ENCODE data around the gene GRID1.

GRID1 gene

GRCh38 chr10:85926136-85926535 is 440.5 kb downstream of the GRID1 start:
- no peak for DNase-seq (ENCODE audit: low spot score)

- DNase-seq (ENCODE audit: low spot score) = no peak
Measured at GRCh38 chr10:85925201-85925750, 441.3 kb downstream of the GRID1 start.

- DNase-seq (ENCODE audit: low spot score) = no peak
Measured at GRCh38 chr10:85924382-85925102, 442.1 kb downstream of the GRID1 start.

- DNase-seq (ENCODE audit: low spot score) = no peak
Measured at GRCh38 chr10:85922356-85923129, 444.1 kb downstream of the GRID1 start.

- no peak for DNase-seq (ENCODE audit: low spot score)
Measured at GRCh38 chr10:85921789-85922188, 444.8 kb downstream of the GRID1 start.

- DNase-seq (ENCODE audit: low spot score) = no peak
Measured at GRCh38 chr10:85920311-85920710, 446.3 kb downstream of the GRID1 start.

GRCh38 chr10:85919491-85920021 is 447.0 kb downstream of the GRID1 start:
- DNase-seq (ENCODE audit: low spot score) = no peak

- DNase-seq (ENCODE audit: low spot score) = no peak
Measured at GRCh38 chr10:85918371-85918770, 448.2 kb downstream of the GRID1 start.

- DNase-seq (ENCODE audit: low spot score) = no peak
Measured at GRCh38 chr10:85917601-85918000, 449.0 kb downstream of the GRID1 start.

- DNase-seq (ENCODE audit: low spot score) = no peak
Measured at GRCh38 chr10:85916994-85917573, 449.5 kb downstream of the GRID1 start.

GRCh38 chr10:85916286-85916685 is 450.3 kb downstream of the GRID1 start:
- no peak for DNase-seq (ENCODE audit: low spot score)

- DNase-seq (ENCODE audit: low spot score) = no peak
Measured at GRCh38 chr10:85915245-85915846, 451.2 kb downstream of the GRID1 start.

GRCh38 chr10:85914720-85915119 is 451.9 kb downstream of the GRID1 start:
- DNase-seq (ENCODE audit: low spot score) = no peak

- no peak for DNase-seq (ENCODE audit: low spot score)
Measured at GRCh38 chr10:85908462-85908861, 458.1 kb downstream of the GRID1 start.

GRCh38 chr10:85902051-85902450 is 464.5 kb downstream of the GRID1 start:
- no peak for DNase-seq (ENCODE audit: low spot score)

- no peak for DNase-seq (ENCODE audit: low spot score)
Measured at GRCh38 chr10:85901599-85901998, 465.0 kb downstream of the GRID1 start.

GRCh38 chr10:85900487-85900886 is 466.1 kb downstream of the GRID1 start:
- no peak for DNase-seq (ENCODE audit: low spot score)

GRCh38 chr10:85900061-85900460 is 466.5 kb downstream of the GRID1 start:
- no peak for DNase-seq (ENCODE audit: low spot score)

GRCh38 chr10:85891472-85891871 is 475.1 kb downstream of the GRID1 start:
- DNase-seq (ENCODE audit: low spot score) = no peak

GRCh38 chr10:85888559-85888958 is 478.0 kb downstream of the GRID1 start:
- DNase-seq (ENCODE audit: low spot score) = no peak

- no peak for DNase-seq (ENCODE audit: low spot score)
Measured at GRCh38 chr10:85888004-85888403, 478.6 kb downstream of the GRID1 start.

- no peak for DNase-seq (ENCODE audit: low spot score)
Measured at GRCh38 chr10:85874208-85874607, 492.4 kb downstream of the GRID1 start.

All from AG20443 (cell line).